Activated naive CD4-positive, alpha-beta T cell treated with anti-CD3 and anti-CD28 coated beads, Interleukin-2, amount 50 U/mL, for 16 hours (primary cell): ENCODE results near the gene KCNH1.
A peak's percentile ranks its signal among the peaks of the same experiment; 100 is the strongest.
"Not testable (repeated sequence)": the region's sequence is repeated elsewhere in the genome, so short reads cannot be mapped to it uniquely, and the experiment has no call there.

ENCODE experiments used
- DNase-seq: peaks from one replicate; pipeline ENCODE4 v3.0.0-alpha.2; 2020

KCNH1 gene

GRCh38 chr1:210995931-210996330 is 138.0 kb downstream of the KCNH1 start:
- not testable (repeated sequence) for DNase-seq

DNA sequence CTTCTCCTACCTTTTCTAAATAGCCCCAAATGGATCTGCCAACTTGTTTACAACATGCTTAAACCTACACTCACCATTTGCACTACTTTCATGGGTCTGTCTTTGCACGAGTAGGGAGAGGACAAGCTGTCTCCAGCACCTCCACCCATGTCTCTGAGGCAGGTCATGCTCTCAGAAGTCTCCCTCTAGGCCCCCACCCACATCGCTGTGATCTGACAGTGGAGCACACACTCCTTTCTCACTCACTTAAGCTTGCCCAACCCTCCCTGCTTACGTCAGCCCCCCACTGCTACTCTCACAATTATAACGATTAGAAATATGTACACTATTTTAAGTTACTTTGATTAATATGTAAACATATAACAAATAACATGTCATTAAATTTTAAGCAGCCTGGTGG is 141.1 kb downstream of the KCNH1 start:
- DNase-seq = no peak

GRCh38 chr1:210989905-210990304 is 144.0 kb downstream of the KCNH1 start:
- DNase-seq = no peak

DNA sequence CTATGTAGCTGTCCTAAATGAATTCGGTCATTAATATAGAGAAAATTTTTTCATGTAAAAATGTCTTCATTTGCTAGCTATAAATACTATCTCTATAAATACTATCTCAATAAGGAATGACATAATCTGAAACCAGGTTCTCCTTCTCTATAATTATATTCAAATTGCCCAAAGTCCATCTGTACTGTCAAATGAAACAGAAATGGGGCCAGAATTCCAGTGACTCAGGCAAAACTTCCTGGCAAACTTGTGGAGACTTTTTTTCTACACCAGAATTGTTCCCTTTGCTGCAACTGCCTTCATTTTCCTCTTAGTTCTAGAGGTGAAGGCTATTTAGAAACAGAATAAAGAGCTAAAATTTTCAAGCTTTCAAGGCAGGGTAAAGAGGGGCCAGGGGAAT is 152.5 kb downstream of the KCNH1 start:
- DNase-seq = no peak

- no peak for DNase-seq
Measured at GRCh38 chr1:210980082-210980481, 153.9 kb downstream of the KCNH1 start.

- no peak for DNase-seq
Measured at GRCh38 chr1:210978974-210979354, 155.0 kb downstream of the KCNH1 start.

- DNase-seq = no peak
Measured at GRCh38 chr1:210978316-210978973, 155.5 kb downstream of the KCNH1 start.

DNA sequence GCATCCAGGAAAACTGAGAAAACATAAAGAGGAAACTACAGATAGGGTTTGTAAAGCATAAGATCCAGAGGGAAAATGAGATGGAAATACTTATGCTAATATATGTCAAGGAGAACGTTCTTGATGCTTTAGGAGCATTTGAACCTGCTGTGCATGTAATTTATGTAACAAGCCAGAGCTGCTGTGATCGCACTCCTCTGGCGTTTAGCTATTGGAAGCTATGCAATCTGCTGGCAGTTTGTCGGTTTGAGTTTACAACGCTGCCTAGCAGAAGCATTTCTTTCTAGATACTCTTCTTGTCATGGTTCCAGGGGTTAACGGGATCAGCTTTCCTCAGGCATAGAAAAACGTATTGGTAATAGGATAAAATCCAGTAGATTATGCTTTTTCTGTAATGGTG is 182.7 kb downstream of the KCNH1 start:
- DNase-seq = no peak

DNA sequence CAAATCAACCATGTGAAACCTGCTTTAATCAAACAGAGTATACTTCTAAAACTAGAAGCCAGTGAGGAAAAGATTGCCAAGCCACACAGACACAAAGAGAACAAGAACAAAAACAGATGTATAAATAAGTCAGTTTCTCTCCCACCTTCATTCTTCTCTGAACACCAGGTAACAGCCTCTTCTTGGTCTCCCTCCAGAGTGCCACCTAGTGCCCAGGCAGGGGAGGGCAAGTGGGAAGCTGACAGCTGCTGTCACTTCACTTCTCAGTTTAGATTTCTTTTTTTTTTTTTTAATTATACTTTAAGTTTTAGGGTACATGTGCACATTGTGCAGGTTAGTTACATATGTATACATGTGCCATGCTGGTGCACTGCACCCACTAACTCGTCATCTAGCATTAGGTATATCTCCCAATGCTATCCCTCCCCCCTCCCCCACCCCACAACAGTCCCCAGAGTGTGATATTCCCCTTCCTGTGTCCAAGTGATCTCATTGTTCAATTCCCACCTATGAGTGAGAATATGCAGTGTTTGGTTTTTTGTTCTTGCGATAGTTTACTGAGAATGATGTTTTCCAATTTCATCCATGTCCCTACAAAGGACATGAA is 183.9 kb downstream of the KCNH1 start:
- peak; percentile 62 for DNase-seq

DNA sequence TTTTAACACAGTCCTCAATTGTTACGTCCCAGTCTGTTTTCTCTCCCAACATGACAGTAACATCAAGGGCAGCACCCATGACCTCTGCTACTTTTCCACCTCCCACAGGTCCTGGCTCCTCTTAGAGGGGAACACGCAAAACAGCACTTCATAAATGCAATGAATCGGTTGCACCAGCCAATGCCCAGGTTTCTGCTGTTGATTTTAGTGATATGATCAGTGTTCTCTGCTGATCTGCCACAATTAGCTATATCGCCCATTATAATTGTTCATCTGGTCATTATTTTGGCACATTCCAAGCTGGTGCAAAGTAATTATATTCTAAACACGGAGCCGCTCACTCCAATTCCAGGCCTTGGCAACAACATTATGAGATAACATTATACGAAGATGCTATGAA is 184.5 kb downstream of the KCNH1 start:
- DNase-seq = no peak

- no peak for DNase-seq
Measured at GRCh38 chr1:210949039-210949438, 184.9 kb downstream of the KCNH1 start.

- DNase-seq = no peak
Measured at GRCh38 chr1:210944252-210944651, 189.7 kb downstream of the KCNH1 start.

DNA sequence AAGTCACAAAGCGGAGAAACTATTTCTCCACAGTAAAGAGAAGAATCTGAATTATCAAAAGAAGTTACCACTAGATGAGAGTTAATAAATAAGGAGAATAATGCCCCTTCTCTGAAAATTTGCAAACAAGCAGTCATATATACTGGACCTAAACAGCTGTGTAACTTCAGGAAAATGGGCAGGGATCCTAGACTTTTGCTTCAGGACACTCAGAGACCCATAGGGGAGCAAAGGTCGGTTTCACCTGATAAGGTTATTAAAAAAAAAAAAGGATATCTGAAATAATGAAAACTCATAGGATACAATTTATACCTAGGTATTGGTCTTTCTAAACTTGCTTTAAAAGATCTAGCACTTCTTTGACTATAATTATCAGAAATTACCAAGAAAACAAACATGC is 191.4 kb downstream of the KCNH1 start:
- DNase-seq = no peak

GRCh38 chr1:210940081-210940617 is 193.8 kb downstream of the KCNH1 start:
- DNase-seq = no peak

- no peak for DNase-seq
Measured at GRCh38 chr1:210938416-210938925, 195.5 kb downstream of the KCNH1 start.

DNA sequence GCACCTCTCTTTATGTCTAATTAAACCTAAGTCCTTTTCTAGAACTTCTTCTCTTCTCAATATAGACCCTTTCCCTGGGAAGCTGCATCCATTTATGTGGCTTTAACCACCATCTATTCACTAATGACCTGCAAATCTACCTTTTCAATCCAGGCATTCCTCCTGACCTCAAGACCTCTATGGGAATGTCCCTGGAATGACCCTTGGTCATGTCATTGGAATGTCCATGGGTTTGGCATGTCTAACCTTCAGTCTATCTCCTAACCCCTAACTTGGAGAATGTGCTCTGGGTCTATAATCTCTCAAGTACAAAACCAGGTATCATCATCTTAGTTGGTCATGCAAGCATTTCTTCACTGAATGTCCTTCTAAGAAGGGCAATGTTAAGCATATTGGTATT is 196.1 kb downstream of the KCNH1 start:
- no peak for DNase-seq

DNA sequence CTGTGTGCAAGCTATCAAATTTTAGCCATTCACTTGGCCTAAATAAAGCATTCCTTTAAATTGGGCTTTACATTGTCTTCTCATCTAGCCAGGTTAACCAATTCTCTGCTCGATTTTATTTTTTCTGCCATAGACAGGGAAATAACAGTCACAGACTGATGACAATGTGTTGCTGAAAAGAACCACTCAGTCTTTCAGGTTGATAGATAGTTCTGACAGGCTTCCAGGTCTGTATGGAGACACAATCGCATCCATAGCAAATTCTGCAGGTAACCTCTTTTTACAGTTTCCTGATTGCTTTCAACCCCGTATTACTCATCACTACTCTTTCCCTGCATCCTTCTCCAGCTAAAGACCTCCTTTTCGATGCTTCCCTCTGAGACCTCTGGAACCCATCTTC is 198.0 kb downstream of the KCNH1 start:
- no peak for DNase-seq

DNA sequence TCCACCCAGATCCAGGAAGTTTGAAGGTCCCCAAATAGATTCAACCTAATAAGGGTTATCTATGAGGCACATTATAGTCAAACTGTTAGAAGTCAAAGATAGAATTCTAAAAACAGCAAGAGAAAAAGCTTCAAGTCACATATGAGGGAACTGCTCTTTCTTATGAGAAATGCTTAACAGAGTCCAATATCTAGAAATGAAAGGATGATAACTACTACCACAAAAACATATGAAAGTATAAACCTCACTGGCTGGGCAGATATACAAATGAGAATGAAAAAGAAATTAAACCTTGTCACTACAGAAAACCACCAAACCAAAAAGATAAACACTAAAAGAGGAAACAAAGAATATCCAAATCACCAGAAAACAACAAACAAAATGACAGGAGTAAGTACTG is 201.8 kb downstream of the KCNH1 start:
- no peak for DNase-seq

DNA sequence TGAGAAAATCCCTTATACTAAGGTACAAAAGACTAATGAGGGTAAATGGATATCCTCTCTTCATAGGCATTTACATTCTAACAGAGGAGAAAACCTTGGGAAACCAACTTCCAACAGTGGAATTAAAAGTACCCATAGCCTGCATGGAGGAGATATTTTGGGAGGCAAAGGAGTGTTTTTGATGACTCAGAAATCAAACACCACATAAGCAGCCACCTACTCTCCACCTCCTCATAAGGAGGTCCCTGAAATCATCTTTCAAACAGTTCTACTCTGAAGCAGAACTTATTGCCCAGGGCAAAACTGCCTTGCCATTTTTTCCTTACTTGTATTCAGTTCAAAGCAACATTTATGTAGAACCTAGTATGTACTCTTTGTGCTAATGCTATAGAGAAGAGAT is 211.3 kb downstream of the KCNH1 start:
- no peak for DNase-seq

- DNase-seq = no peak
Measured at GRCh38 chr1:210920716-210921694, 212.9 kb downstream of the KCNH1 start.

- no peak for DNase-seq
Measured at GRCh38 chr1:210920258-210920657, 213.7 kb downstream of the KCNH1 start.

DNA sequence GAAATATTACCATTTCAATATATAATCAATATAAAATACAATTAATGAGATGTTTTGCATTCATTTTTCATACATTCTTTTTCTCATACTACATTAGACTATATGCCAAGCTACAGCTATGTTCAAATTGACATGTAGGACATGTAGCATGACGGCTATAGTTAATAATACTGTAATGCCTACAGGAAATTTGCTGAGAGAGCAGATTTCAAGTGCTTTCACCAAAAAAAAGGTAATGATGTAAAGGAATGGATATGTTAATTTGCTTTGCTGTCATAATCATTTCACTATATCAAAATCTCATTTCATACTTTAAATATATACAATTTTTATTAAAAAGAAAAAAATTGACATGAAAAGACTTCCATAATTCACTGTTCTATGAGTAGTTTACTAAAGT is 215.1 kb downstream of the KCNH1 start:
- no peak for DNase-seq

DNA sequence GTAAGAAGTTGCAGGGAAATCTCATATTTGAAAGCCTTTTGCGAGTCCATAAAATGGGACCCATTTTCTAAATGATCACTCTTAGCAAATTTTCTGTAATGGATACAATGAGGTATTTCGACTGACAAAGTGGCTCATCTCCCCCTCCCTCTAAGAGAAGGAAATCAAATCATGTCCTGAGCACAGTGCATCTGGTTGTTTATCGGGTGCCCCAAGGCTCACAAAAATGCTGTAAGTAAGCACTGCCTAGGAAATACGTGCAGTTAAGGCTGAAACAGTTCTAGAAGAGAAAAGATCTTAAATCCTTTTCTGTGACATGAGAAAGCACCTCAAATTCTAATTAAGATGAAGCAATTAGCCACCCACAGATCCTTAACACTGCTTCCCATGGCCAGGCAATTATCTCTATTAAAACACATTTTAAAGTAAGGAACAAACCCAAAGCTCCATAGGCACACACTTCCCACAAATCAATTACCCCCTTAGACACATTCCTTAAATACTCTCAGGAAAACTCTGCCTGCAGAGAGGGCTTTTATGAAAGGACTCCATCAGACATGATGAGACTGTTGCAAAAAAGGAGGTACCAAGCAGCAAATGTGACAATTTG is 216.3 kb downstream of the KCNH1 start:
- no peak for DNase-seq
